GM12878 (cell line): ENCODE results near the gene CNTNAP2. TPM values are rescaled to one million over a fixed set of nuclear protein-coding genes. Genes with fewer than 3 reads are reported as not detected.

ENCODE experiments used
- ATAC-seq: fragments of 200-7000 bp; cut with Tn5 transposase; 3 replicates; pipeline ENCODE4 v1.9.1; 2020; ENCODE audit warnings: mild to moderate bottlenecking, moderate library complexity
- BruUV-seq: library from RNA; stranded (reverse); fragments of 400-500 nt; replicated peaks from 2 replicates; lab custom pipeline; 2021; lab: Mats Ljungman, UMichigan
- CTCF ChIA-PET: fragments of 300-600 bp; sonication (Branson Sonifier 250); formaldehyde crosslinking; extraction: SDS; loops from one replicate; lab custom pipeline; 2021; ENCODE audit warnings: inconsistent platforms; lab: Yijun Ruan, JAX
- POLR2A ChIA-PET: fragments of 350-600 bp; formaldehyde crosslinking; extraction: SDS; loops from one replicate; lab custom pipeline; 2021; ENCODE audit warnings: inconsistent platforms; lab: Charles Lee
- RAD21 ChIA-PET: fragments of 300-600 bp; sonication (Branson Sonifier 250); formaldehyde crosslinking; loops from one replicate; lab custom pipeline; 2023; ENCODE audit warnings: antibody characterized with exemption; ENCODE audit not compliant: unreplicated experiment; lab: Charles Lee
- SMC1A ChIA-PET: fragments of 300-600 bp; sonication (Branson Sonifier 250); formaldehyde crosslinking; loops from one replicate; lab custom pipeline; 2023; ENCODE audit not compliant: unreplicated experiment, uncharacterized antibody; lab: Charles Lee
- DNase-seq: peaks from one replicate; pipeline ENCODE4 v3.0.0-alpha.2; 2011; ENCODE audit warnings: low read depth, low spot score
- FAIRE-seq: peaks from 3 replicates; lab custom pipeline; 2011; peaks lifted over from hg19 to GRCh38; lab: Jason Lieb, UNC
- H2AFZ ChIP-seq: 2 replicates; pipeline ENCODE4 v1.6.0; 2011; ENCODE audit warnings: low read depth, low read length, control low read depth; ENCODE audit not compliant: control insufficient read depth
- H3K27ac ChIP-seq: 2 replicates; pipeline ENCODE4 v1.5.1; 2011; ENCODE audit warnings: control low read depth; ENCODE audit not compliant: control insufficient read depth, insufficient read depth
- H3K27me3 ChIP-seq, 2 experiments: replicated peaks in 1 of 2; 2 replicates each; pipeline versions ENCODE4 v1.6.0 to v1.6.1; 2011; ENCODE audit warnings: low read length in 1 of 2; ENCODE audit not compliant: control insufficient read depth in 2 of 2, insufficient read depth in 2 of 2
- H3K36me3 ChIP-seq, 2 experiments: 2 replicates each; pipeline ENCODE4 v1.5.1; 2011; ENCODE audit warnings: low read length in 1 of 2; ENCODE audit not compliant: control insufficient read depth in 2 of 2, insufficient read depth in 2 of 2
- H3K4me1 ChIP-seq: 2 replicates; pipeline ENCODE4 v1.6.1; 2011; ENCODE audit warnings: mild to moderate bottlenecking, low read length, moderate library complexity, mixed read lengths; ENCODE audit not compliant: control insufficient read depth, insufficient read depth
- H3K4me2 ChIP-seq: 2 replicates; pipeline ENCODE4 v1.6.0; 2011; ENCODE audit warnings: control low read depth; ENCODE audit not compliant: control insufficient read depth, insufficient read depth
- H3K4me3 ChIP-seq: fragments of 200-600 bp; sonication (generic); 2 replicates; pipeline ENCODE4 v1.5.1; 2016
- H3K79me2 ChIP-seq: 2 replicates; pipeline ENCODE4 v1.6.0; 2011; ENCODE audit warnings: low read length; ENCODE audit not compliant: control insufficient read depth, insufficient read depth
- H3K9ac ChIP-seq: 2 replicates; pipeline ENCODE4 v1.8.0; 2011; ENCODE audit warnings: low read length, control low read depth, mixed read lengths; ENCODE audit not compliant: control insufficient read depth, insufficient read depth
- H3K9me3 ChIP-seq: replicated peaks from 3 replicates; pipeline ENCODE4 v1.5.1; 2011; ENCODE audit warnings: mild to moderate bottlenecking, low read length; ENCODE audit not compliant: control insufficient read depth, insufficient read depth
- H4K20me1 ChIP-seq: 2 replicates; pipeline ENCODE4 v1.6.0; 2011; ENCODE audit not compliant: control insufficient read depth, insufficient read depth
- CTCF ChIP-seq, 3 experiments: IDR thresholded peaks in 2 of 3; conservative IDR thresholded peaks in 1 of 3; 2 replicates each; pipeline ENCODE4 v1.5.1; 2011; ENCODE audit warnings: low read depth in 3 of 3, low read length in 3 of 3, mild to moderate bottlenecking in 3 of 3, control low read depth in 2 of 3, moderate library complexity in 2 of 3, inconsistent platforms in 1 of 3, mixed read lengths in 1 of 3; ENCODE audit not compliant: control insufficient read depth in 2 of 3, insufficient read depth in 1 of 3; ENCODE audit errors: extremely low read depth in 1 of 3
- NR2F1 ChIP-seq: fragments of 450-650 bp; conservative IDR thresholded peaks from 2 replicates; pipeline ENCODE4 v1.6.1; 2017; ENCODE audit warnings: mild to moderate bottlenecking
- RAD21 ChIP-seq: IDR thresholded peaks from 2 replicates; pipeline ENCODE4 v1.6.1; 2011; ENCODE audit warnings: mild to moderate bottlenecking, low read depth, low read length, moderate library complexity; ENCODE audit not compliant: insufficient read depth
- REST ChIP-seq: IDR thresholded peaks from 2 replicates; pipeline ENCODE4 v1.6.1; 2012; ENCODE audit warnings: mild to moderate bottlenecking, low read depth, low read length
- SMC3 ChIP-seq: IDR thresholded peaks from 2 replicates; pipeline ENCODE4 v1.6.1; 2011; ENCODE audit warnings: low read length, improper control_type of control experiment, borderline replicate concordance
- STAT3 ChIP-seq: IDR thresholded peaks from 2 replicates; pipeline ENCODE4 v1.6.1; 2011; ENCODE audit warnings: low read depth, low read length, improper control_type of control experiment
- WGBS: methylation state at CpG from one replicate; pipeline ENCODE4 v1.1.6; 2016; ENCODE audit warnings: low lambda C conversion rate; ENCODE audit not compliant: insufficient replicate concordance, insufficient coverage; ENCODE audit errors: missing lambda C conversion rate; 5-methylcytosine and 5-hydroxymethylcytosine counted together
- in situ Hi-C: fragments of 300-500 bp; cut with MboI; formaldehyde crosslinking; loops from 9 replicates; pipeline ENCODE4 v1.14.3; 2018; ENCODE audit warnings: mixed read lengths
- intact Hi-C: fragments of 100-400 bp; cut with micrococcal nuclease; formaldehyde crosslinking; loops from one replicate; pipeline ENCODE4 v1.14.2; 2022; ENCODE audit not compliant: unreplicated experiment
- polyA plus RNA-seq, 11 experiments: library from polyadenylated mRNA; depleted of rRNA in 4 of 11; unstranded in 6 of 11; stranded (reverse) in 5 of 11; fragments of >200 nt; fragmentation: Nextera tagmentation in 4 of 11; fragmentation: Illumina TruSeq in 1 of 11; extraction: Ambion mirVana in 4 of 11; extraction: Trizol in 1 of 11; gene quantifications; 1 replicate in 1 of 11; 2 replicates in 10 of 11; pipeline versions ENCODE4 v1.2.1 to v1.2.3, GENCODE V29; 2011 to 2016; ENCODE audit warnings: inconsistent platforms in 2 of 11, missing spikeins in 2 of 11, low read depth in 1 of 11
- total RNA-seq, 4 experiments: library from RNA; depleted of rRNA in 3 of 4; stranded (reverse); fragments of >200 nt in 3 of 4; fragmentation: Illumina TruSeq in 1 of 4; extraction: Trizol in 1 of 4; gene quantifications; 2 replicates each; pipeline versions ENCODE4 v1.2.1 to v1.2.3, GENCODE V29; 2013 to 2021
- TF ChIP-seq, protein P1 (sequence below): fragments of 450-650 bp; IDR thresholded peaks from 2 replicates; pipeline ENCODE4 v1.6.1; 2018; ENCODE audit warnings: borderline replicate concordance, mild to moderate bottlenecking; ENCODE audit not compliant: partially characterized antibody

The CNTNAP2 gene
- total and polyA plus RNA-seq, 10 of the 15 experiments (the other 5 are each of a cell fraction or from before 2014, with no cell fraction given) = 0.03 to 0.08 (median 0.03) TPM; not detected in 7

- no peak for TF ChIP-seq STAT3
These were observed 2019.4 kb downstream of the CNTNAP2 start (continued) for GRCh38 chr7:148135997-148136396.

GRCh38 chr7:148142660-148143248 is 2026.2 kb downstream of the CNTNAP2 start:
- no TSS peak for BruUV-seq
- ChIA-PET RAD21 (interaction anchor here (0.7 to 1.2 kb wide), 3 partner anchors 15 to 595 kb away, joined by 3 to 8 read pairs (median 4); no protein-coding TSS in a partner anchor), POLR2A (no interaction called here), CTCF (interaction anchor here (0.6 to 2.7 kb wide), 18 partner anchors 9 to 897 kb away, joined by 3 to 21 read pairs (median 4); no protein-coding TSS in a partner anchor), SMC1A (interaction anchor here (0.6 to 1.6 kb wide), 6 partner anchors 9 to 1016 kb away, joined by 3 to 6 read pairs (median 4); no protein-coding TSS in a partner anchor)
- Histone ChIP-seq H4K20me1 (no peaks in the 10 kb centered on the region), H3K9me3 (no peaks in the 10 kb centered on the region), H3K9ac (no peak overlapping the region), H3K27me3 (no peaks in the 10 kb centered on the region), H3K27ac (no peak overlapping the region), H3K4me3 (no peak overlapping the region), H2AFZ (no peak overlapping the region), H3K4me2 (no peak overlapping the region), H3K79me2 (no peaks in the 10 kb centered on the region), H3K36me3 (no peaks in the 10 kb centered on the region), H3K4me1 (no peaks in the 10 kb centered on the region)
- ATAC-seq = peak; percentile 71
- DNase-seq = no peak
- in situ Hi-C loops (no loop called here), intact Hi-C loops (loop anchor here (2.0 kb wide), 2 partner anchors 596 to 898 kb away; no protein-coding TSS in a partner anchor)
- FAIRE-seq = peak; percentile 44
- 19% methylated on average over 4 of the region's 4 CpGs for WGBS
- TF ChIP-seq CTCF (IDR thresholded peaks at IDR 0.05 in 2 of 3, conservative IDR thresholded peaks at IDR 0.05 in 1 of 3; ENCODE audit: control insufficient read depth in 2 of 3, extremely low read depth in 1 of 3, insufficient read depth in 1 of 3, low read depth in 3 of 3, low read length in 3 of 3) = peak; percentile 54 to 58 (median 56)
- TF ChIP-seq, protein P1, sequence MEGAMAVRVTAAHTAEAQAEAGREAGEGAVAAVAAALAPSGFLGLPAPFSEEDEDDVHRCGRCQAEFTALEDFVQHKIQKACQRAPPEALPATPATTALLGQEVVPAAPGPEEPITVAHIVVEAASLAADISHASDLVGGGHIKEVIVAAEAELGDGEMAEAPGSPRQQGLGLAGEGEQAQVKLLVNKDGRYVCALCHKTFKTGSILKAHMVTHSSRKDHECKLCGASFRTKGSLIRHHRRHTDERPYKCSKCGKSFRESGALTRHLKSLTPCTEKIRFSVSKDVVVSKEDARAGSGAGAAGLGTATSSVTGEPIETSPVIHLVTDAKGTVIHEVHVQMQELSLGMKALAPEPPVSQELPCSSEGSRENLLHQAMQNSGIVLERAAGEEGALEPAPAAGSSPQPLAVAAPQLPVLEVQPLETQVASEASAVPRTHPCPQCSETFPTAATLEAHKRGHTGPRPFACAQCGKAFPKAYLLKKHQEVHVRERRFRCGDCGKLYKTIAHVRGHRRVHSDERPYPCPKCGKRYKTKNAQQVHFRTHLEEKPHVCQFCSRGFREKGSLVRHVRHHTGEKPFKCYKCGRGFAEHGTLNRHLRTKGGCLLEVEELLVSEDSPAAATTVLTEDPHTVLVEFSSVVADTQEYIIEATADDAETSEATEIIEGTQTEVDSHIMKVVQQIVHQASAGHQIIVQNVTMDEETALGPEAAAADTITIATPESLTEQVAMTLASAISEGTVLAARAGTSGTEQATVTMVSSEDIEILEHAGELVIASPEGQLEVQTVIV = no peak
- no peak for TF ChIP-seq NR2F1
- TF ChIP-seq RAD21 = peak; percentile 59
- TF ChIP-seq SMC3 = peak; percentile 43
- peak; percentile 65 for TF ChIP-seq REST
